ENCODE data around the gene ASPHD1.

Gene ASPHD1

DNA sequence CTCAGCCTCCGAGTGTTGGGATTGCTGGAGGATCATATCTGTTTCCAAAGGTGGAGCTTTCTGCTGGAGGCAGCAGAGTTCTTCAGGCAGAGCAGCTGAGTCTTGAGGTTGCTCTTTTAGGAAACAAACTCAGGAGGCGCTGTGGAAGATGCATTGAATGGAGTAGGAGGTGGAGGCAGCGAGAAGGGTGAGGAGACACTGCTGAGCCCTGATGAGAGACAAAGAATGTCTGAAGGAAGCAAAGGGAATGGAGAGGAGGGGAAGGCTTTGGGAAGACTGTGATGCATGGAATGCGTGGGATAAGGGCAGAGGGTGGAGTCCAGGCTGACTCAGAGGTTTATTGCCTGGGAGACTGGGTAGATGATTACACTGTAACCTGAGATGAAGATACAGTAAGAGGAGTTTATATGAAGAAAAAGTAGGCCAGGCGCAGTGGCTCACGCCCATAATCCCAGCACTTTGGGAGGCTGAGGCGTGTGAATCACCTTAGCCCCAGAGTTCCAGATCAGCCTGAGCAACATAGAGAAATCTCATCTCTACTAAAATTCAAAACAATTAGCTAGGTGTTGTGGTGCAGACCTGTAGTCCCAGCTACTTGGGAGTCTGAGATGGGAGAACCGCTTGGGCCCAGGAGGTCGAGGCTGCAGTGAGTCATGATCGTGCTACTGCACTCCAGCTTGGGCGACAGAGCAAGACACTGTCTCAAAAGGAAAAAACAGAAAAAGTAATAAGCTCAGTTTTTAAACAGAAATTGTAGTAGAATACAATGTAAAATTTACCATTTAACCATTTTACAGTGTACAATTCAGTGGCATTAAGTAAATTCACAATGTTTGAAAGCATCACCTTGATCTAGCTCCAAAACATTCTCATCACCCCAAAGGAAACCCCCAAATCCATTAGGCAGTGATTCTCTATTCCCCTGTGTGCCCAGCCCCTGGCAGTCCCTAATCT, 43.8 kb downstream of the ASPHD1 start:
- DNase-seq, result peak; percentile 98

DNA sequence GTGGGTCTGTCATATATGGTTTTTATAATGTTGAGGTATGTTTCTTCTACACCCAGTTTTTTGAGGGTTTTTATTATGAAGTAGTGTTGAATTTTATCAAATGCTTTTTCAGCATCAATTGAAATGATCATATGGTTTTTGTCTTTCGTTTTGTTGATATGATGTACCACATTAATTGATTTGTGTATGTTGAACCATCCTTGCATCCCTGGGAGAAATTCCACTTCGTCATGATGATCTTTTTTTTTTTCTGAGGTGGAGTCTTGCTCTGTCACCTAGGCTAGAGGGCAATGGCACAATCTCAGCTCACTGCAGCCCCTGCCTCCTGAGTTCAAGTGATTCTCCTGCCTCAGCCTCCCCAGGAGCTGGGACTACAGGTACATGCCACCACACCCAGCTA, 47.6 kb downstream of the ASPHD1 start:
- DNase-seq, result no peak

DNA sequence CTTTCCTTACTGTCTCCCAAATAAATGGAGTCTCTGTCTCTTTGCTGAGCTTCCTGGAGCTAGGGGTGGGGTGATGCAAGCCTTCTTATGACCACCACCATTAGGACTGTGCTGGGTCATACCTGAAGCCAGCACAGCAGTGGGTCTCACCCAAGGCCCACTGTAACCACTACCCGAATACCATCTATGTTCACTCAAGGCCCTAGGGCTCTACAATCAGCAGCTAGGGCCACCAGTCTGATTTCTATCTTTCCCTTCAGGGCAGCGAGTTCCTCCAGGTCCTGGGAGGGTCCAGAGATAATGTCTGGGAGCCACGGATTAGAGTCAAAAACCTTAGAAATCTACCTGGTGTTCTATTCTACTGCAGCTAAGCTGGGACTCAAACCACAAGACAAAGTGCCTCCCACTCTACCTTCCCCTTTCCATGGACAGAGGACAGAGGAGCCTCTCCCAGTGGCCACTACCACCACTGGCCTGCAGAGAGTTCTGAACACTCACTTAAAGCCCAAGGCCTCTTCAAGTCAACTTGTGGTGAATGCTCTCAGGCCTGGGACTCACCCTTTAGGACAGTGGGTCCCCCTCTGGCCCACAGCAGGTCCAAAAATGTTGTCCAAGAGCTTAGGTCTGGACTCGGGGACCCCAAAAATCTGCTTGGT, 50.6 kb downstream of the ASPHD1 start:
- DNase-seq, result no peak

DNA sequence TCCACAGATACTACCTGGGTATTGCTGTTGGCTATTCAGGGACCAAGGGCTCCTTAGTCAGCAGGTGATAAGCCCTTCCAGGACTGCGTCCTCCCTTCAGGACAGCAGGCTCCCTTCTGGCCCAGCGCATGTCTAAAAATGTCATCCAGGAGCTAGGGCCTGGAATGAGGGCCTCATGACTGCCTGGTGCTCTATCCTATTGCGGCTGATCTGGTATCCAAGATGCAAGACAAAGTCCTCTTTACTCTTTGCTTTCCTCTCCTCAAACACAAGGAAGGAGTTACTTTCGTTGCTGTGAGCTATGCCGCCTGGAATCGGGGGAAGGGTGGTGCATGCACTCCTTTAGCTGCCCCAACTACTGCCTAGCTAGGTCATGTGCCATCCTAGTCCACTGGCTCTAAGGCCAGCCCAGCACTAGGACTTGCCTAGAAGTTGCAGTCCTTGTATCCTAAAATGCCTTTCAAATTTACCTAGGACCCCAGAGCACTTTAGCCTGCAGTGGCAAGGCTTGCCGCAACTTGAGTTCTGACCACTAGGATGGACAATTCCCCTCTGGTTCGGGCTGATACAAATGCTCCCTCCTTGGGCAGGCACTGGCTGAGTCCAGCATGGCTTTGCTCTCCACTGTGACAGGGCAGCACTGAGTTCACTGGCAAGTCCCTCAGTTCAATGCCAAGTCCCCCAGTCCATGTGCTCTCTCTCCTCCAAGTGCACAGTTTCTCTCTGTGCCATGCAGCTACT, 51.5 kb downstream of the ASPHD1 start:
- no peak for DNase-seq

All from fibroblast of skin of abdomen (primary cell).